Urothelium cell line (cell line): ENCODE results near the gene VENTX.
"Not testable (repeated sequence)": the region's sequence is repeated elsewhere in the genome, so short reads cannot be mapped to it uniquely, and the experiment has no call there.

ENCODE experiments used
- DNase-seq: peaks from one replicate; pipeline ENCODE4 v3.0.0; 2011; ENCODE audit warnings: low spot score, mixed read lengths
- FAIRE-seq: peaks from 2 replicates; lab custom pipeline; 2011; peaks lifted over from hg19 to GRCh38; lab: Jason Lieb, UNC

Gene VENTX

DNA sequence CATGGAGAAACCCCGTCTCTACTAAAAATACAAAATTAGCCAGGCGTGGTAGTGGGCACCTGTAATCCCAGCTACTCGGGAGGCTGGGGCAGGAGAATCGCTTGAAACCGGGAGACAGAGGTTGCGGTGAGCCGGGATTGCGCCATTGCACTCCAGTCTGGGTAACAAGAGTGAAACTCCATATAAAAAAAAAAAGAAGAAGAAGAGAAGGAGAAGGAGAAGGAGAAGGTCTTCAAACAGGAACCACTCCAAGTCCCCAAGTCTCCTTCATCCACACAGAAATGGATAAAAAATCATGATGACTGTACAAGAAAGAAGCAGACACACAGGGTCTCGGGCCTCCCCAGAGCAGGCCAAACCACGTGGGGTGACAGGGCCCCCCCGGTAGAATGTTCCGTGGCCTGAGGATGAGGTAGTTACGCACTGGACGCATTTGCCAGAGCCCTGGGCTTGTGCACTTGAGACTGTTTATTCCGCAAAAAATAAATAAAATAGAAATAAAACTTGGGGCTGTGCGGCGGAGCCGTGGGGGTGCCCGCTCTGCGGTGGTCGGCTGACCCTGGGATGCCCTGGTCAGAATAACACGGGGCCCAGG is 15.8 kb downstream of the VENTX start:
- DNase-seq (no peak), FAIRE-seq (no peak)

DNA sequence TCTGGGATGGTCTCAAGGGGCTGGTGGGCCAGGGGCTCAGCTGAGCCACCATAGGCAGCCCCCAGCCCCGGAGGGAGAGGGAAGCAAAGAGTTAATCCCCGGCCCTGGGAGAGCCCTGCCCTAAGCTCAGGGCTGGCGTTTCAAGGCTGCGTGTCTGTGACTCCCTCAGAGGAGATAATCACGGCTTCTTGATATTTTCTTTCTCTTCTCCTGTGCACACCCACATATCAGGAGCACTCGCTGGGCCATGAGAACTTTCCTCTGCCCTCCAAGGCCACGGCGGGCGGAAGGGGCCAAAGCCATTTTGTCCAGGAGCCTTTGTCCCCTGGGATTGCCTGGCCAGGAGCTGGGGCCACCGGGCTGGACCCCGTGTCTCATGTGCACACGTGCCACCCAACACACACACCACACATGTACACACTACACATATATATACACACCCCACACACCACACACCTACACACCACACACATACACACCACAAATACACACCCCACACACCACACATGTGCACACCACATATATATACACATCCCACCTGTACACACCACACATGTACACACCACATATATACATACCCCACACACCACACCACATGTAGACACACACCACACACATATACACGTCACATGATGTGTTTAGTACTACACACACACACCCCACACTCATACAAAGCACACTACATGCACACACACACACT is 16.9 kb downstream of the VENTX start:
- no peak for DNase-seq
- peak; percentile 73 for FAIRE-seq

- DNase-seq (no peak), FAIRE-seq (no peak)
Observed at GRCh38 chr10:133255323-133255722, 17.7 kb downstream of the VENTX start.

DNA sequence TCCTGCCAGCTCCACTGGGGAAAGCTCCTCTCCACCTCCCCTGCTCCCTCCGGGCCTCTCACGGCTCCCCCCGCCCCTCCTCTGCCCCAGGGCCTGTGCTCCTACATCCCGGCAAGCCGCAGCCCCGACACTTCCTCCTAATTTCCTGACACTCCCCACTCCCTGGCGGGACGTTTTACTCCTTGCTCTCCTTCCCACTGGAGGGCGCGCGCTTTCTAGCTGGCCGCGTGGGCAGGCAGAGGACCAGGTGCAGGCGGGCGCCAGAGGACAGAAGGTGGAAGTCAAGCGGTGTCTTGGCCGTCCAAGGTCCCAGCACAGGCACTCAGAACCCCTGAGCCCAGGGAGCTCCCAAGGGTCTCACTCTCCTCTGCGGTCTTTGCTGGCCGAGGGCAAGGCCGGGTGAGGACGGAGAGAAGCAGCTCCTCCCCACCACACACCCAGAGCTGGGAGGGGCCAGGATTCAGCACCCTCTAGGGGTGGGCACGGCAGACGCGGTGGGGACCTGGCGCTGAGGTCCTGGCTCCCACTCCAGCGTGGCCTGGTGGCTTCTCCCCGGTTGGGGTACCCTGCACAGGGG is 19.9 kb downstream of the VENTX start:
- FAIRE-seq (no peak), DNase-seq (no peak)

DNA sequence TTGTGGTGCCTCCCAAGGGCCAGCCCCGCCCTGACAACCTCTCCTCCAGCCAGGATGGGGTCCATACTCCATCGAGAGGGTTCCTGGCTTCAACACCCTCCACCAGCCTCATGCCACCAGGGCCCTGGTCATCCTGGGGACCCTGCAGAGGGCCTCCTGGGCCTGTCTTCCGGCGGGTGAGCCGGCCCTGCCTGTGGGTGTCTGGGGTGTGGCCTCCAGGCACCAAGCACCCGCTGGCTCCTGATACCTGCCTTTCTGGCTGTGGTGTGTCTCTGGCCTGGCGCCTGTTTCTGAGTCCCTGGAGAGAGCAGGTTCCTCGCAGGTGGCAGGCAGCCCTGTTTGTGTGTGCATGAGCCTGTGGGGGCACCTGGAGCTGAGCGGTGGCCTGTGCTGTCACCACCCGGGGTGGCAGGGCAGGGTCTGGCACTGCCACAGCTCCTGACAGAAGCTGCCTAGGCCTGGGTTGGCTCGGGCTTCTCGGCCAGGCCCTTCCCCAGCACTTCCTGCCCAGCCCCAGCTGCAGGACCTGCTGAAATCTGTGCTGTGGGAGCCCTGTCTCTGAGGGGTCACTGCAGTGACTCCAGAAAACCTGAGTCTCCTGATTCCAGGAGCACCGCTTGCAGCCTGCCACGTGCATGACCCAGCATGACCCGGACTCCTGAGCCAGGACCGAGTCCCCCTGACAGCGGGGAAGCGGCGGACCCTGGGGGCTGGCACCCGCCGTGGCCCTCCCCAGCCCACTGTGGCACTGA is 20.6 kb downstream of the VENTX start:
- DNase-seq (no peak), FAIRE-seq (no peak)

DNA sequence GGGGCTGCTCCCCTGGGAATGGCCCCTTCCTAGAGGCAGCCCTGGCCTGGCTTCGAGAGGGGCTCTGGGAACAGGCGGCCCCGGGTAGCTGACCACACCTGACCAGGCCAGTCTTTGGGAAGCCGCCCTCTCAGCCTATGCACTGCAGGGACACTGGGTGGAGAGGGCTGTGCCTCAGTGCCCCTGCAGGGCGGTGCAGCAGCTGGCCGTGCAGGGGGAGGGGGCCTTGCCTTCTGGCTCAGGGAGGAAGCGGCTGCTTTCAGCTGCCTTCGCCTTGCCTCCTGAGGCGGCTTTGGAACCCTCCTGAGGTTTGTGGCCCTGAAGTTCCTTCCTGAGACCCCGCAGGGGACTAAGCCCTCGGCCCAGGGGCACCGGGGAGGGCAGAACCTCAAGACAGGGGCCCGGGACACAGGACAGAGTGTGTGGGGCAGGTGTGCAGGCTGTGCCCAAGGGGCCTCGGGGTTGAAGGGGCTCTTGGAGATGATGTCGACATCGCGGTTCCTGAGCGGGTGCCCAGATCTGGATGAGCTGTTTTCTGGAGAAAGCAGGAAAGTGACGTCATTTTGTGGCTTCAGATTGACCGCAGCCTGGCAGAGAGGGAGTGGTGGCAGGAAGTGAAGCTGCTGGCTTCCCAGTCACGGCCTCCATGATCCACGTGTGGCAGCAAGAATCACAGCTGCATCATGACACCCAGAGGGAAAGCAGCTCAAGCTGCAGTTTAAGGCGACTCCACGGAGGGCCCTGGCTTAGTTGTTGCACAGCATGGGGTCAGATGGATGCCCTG is 21.4 kb downstream of the VENTX start:
- DNase-seq (peak; percentile 90), FAIRE-seq (peak; percentile 61)

- DNase-seq (no peak), FAIRE-seq (no peak)
Observed at GRCh38 chr10:133259602-133259989, 21.9 kb downstream of the VENTX start.

GRCh38 chr10:133260895-133261725 is 23.5 kb downstream of the VENTX start:
- FAIRE-seq, result no peak

GRCh38 chr10:133261726-133262325 is 24.2 kb downstream of the VENTX start:
- peak; percentile 23 for FAIRE-seq

More at GRCh38 chr10:133260895-133261725, 23.5 kb downstream of the VENTX start:
- peak; percentile 48 for DNase-seq

DNA sequence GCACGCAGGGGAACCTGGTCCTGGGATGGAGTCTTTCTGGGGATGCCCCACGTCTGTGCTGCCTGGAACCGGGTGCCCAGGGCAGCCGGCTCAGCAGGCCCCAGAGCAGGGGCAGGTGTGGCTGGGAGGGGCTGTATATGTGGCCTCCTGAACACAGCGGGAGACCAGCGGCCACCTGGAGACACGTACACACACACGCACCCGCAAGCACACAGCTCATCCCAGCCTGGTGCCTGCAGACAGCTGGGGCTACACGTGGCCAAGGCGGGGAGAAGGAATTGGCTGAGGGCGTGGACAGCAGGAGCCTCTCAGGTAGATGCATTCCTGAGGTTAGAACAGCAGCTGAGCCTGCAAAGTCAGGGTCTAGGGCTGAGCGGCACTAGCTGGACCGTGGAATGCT is 25.0 kb downstream of the VENTX start:
- no peak for DNase-seq
- FAIRE-seq, result no peak

More at GRCh38 chr10:133261726-133262325, 24.2 kb downstream of the VENTX start:
- peak; percentile 83 for DNase-seq

GRCh38 chr10:133263674-133264073 is 26.0 kb downstream of the VENTX start:
- no peak for DNase-seq
- no peak for FAIRE-seq

- FAIRE-seq (no peak), DNase-seq (no peak)
Observed at GRCh38 chr10:133264461-133264860, 26.8 kb downstream of the VENTX start.

DNA sequence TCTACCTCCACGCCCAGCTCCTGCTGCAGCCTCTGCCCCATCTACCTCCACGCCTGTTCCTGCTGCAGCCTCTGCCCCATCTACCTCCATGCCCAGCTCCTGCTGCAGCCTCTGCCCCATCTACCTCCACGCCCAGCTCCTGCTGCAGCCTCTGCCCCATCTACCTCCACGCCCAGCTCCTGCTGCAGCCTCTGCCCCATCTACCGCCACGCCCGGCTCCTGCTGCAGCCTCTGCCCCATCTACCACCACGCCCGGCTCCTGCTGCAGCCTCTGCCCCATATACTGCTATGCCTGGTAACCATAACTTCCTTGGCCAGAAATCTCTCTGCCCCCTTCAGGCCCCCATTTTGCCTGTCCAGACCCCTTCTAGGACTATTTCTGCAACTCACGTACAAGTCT is 27.4 kb downstream of the VENTX start:
- DNase-seq, result not testable (repeated sequence)
- FAIRE-seq, result peak; percentile 13

DNA sequence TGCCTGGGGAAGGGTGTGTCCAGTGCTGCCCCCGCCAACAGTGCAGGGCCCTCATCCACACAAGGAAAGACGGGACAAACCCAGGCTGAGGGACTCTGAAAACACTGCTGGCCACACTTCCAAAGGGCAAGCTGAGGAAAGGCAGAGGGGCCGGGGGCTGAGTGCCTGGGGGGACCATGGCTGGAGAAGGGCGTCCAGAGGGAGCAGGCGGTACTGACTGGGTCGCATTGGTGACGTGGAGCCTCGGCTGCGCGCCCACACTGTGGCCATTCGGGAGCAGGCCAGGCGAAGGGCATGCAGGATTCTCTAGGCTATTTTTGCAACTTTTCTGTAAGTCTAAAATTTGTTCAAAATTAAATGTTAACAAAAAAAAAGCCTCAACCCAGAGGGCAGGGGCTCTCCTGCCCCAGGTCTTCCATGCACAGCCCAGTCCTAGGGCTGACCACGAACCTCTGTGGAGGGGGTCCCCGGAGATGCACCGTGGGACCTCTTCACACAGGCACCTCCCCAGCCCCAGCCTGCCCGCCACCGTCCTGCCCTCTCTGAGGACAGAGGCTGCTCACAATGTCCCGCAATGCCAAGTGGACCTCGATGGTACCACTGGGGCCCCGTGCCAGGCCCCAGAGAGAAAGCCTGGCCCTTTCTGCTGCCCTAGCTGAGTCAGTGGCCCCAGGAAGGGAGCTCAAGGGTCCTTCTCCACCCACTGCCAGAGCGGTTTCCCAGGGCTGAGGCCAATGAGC is 28.6 kb downstream of the VENTX start:
- no peak for DNase-seq
- FAIRE-seq, result no peak

DNA sequence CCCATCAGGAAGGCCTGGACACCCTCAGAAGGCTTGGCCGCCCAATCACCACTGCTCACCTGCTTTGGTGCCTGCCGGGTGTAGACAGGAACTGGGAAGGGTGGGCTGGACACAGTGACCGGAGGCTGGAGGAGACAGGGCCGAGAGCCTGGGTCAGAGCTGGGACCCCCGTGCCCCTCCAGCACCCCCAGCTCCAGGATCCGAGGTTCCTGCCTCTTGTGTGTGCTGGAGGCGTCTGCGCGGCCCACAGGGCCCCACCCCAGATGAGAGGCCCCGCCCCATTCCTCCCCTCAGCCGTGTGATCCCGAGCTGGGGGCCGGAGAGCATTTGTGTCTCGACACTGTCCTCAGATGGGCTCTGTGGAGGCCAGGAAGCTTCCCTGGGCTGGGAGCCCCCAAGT is 29.6 kb downstream of the VENTX start:
- no peak for DNase-seq
- FAIRE-seq, result no peak

- no peak for FAIRE-seq
- no peak for DNase-seq
Observed at GRCh38 chr10:133267829-133268228, 30.2 kb downstream of the VENTX start.

DNA sequence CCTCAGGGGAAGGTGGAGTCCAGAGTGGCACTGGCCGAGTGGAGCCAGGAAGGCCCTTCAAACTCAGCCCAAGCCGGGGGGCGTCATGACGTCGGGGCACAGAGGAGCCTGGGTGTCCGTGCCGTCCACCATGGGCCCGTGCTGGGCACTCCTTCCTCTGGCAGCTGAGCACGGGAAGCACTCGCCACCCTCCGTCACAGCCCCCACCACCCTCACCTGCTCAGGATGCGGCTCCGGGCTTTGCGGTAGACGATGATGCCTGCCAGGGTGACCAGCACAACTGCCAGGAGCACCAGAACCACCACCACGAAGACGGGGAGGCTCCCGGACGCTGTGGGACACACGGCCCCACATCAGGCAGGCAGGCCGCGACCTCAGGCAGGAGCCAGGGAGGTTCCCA is 30.9 kb downstream of the VENTX start:
- FAIRE-seq (no peak), DNase-seq (no peak)

- DNase-seq (no peak), FAIRE-seq (no peak)
Observed at GRCh38 chr10:133269367-133269766, 31.7 kb downstream of the VENTX start.

GRCh38 chr10:133270204-133270603 is 32.5 kb downstream of the VENTX start:
- DNase-seq (no peak), FAIRE-seq (no peak)
